HG03521 (cell line): ENCODE measurements around the gene TMEM150A.
A peak's percentile ranks its signal among the peaks of the same experiment; 100 is the strongest.
"Not testable (repeated sequence)": the region's sequence is repeated elsewhere in the genome, so short reads cannot be mapped to it uniquely, and the experiment has no call there.

Source experiments
- ATAC-seq: cut with Tn5 transposase; IDR thresholded peaks from one replicate; pipeline ENCODE4 v1.9.1; 2021; ENCODE audit warnings: mild to moderate bottlenecking, moderate library complexity; ENCODE audit not compliant: unreplicated experiment

TMEM150A gene

DNA sequence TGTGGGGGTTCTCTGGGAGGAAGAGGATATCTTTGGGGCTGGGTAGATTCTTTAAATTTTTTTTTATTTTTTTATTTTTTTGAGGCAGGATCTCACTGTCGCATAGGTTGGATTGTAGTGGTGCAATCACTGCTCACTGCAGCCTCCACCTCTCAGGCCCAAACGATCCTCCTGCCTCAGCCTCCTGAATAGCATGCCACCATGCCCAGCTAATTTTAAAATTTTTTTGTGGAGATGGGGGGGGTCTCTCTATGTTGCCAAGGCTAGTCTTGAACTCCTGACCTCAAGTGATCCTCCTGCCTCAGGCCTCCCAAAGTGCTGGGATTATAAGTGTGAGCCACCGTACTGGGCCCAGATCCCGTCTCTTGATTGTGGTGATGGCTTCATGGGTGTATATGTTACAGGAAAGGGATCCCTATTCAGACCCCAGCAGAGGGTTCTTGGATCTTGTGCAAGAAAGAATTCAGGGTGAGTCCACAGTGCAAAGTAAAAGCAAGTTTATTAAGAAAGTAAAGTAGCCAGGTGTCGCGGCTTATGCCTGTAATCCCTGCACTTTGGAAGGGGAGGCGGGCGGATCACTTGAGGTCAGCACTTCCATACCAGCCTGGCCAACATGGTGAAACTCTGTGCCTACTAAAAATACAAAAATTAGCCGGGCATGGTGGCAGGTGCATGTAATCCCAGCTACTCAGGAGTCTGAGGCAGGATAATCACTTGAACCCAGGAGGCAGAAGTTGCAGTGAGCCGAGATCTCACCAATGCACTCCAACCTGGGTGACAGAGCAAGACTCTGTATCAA is 11.4 kb upstream of the TMEM150A start:
- ATAC-seq = no peak

DNA sequence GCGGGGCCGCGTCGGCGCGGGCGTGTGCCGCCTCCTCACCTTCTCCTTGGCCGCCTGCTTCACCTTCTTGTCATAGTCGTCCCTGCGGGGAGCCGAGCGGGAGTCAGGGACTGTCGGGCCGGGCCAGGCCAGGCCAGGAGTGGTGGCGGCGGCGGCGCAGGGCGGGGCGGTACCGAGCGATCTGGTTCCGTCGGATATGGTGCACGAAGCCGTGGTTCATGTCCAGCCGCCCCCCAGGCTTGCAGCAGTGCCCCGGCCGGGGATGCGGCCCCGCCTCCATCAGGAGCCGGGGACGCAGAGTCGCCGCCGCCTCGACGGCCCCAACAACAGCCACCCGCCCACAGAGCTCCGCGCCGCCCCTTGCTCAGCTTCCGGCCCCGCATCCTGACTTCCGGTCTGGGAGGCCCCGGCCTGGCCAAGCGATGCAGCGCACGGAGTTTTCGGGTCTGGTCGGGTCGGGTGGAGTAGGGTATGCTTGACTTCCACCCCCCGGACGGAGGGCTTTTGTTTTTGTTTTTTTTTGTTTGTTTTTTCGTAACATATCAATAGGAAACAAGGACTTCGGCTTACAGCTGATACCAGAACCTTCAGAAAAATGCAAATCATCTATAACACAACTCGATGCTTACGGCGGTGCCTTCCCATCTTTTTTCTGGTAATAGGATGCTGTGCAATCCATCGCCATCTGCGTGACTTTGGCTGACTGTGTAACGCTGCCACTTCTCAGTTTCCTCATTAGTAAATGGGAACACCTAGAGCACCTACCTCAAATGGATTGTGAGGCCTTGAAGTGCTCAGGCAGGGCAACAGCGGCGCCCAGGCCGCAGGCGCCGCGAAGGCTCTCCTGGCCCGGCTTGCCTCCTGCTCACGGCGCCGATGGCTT is 9.4 kb upstream of the TMEM150A start, which contains the start of gene C2orf68:
C2orf68 (minus strand) TSS at position 362 of the 883 bp plus-strand sequence; CDS start at position 280, 82 bp downstream.
- peak; percentile 62 for ATAC-seq

DNA sequence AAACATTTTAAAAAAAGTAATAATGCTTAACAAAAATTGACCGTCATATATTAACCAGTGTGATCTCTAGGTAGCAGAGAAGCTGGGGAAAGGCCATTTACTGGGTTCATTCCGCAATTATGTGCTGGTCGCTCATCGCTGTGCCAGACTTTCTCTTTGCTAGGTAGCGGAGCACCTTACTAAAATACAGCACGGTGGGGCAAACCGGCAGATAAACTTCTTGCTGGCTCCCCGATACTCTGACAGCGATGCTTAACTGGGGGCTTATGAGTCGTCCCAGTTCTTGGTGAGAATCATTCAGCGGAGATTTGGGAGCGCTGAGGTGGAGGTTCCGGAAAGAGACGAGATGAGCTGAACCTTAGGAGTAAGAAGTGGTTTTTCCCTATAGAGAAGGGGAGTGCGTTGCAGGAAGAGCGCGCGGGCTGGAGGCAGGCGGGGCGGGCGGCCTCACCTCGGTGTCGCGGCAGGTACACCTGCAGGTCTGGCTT is 8.8 kb upstream of the TMEM150A start:
- ATAC-seq = peak; percentile 16

DNA sequence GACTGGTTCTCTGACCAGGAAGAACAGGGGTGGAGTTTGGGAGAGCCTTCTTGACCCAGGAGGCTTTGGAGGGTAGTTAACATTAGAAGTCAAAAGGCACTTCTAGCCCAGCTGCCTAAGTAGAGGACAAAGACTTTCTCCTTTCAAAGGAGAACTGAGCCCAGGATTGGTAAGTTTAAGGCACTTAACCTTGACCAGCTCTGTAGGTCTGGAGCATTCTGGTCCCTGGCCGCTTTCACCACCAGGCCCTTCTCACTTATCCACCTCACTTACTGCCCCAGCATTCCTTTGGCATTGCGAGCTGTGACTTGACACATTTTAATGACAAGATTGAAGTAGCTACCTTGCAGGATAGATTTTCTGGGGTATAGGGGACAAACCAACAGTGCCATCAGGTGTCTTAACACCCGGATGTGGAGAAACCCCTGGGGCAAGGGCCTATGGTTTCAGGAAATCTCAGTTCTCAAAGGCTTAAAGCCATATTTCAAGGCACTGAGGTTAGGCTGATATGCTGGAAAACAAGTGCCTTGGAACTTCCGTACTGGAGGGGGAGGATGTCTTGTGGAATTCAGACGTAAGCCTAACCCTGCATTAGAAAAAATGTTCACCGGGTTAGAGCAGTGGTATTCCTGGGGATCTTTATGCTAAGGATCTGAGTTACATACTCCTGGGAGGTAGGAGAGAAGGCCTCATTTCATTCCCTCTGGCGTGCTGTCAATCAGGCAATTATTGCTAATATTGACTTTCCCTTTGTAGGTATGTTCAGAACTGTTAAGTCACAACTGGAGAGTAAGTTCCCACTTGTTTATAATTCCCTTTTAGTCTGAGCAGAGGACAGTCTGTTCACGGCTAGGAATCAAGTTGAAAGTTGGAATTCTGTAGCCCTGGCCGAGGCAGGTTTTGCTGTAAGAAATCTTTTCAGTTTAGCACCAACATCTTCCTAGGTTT is 5.0 kb upstream of the TMEM150A start:
- no peak for ATAC-seq

DNA sequence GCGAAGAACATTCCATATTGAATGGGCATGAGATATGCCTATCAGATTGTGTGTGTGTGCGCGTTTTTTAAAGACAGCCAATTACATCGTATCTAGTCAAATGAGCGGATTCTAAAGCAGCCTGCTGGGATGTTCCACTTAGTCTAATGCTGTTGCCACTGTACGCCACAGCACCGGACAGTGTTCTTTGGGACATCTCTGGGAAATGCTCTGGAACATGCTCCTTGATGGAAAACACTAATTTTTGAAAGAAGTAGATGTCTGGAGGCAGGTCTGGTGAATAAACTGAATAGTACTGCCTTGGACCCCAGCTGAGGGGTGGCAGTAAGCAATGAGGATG is 3.6 kb upstream of the TMEM150A start:
- ATAC-seq = no peak

DNA sequence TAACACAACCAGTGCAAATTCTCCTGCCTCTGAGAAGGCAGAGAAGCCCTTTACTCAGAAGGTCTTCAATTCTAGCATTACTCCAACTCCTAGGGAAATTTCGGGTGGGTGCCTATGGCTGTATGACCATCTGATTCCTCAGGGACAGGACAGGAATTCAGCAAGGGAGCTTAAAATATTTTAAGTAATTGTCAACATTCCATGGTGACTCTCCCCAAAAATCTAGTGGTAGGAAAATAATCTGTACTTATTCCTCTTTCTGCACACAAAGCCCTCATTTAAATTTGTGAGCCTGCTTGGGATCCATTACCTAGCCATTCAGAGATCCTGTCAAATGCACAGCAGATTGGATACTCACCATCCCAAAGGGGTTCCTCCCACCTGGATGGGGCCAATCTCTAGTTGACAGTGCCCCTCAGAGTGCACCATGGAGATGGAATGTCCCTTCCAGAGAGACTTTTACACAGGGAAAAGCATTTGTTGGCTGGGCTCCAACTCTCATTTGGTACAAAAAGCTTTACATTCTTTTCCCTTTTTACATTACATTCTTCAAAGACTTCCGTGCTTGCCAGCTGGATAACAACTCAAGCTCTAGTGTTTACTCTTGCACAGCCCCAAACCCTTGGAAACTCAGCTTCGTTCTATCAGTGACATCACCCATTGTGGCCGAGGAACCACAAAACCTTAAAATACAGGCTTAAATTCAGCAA is 3.1 kb upstream of the TMEM150A start:
- no peak for ATAC-seq

DNA sequence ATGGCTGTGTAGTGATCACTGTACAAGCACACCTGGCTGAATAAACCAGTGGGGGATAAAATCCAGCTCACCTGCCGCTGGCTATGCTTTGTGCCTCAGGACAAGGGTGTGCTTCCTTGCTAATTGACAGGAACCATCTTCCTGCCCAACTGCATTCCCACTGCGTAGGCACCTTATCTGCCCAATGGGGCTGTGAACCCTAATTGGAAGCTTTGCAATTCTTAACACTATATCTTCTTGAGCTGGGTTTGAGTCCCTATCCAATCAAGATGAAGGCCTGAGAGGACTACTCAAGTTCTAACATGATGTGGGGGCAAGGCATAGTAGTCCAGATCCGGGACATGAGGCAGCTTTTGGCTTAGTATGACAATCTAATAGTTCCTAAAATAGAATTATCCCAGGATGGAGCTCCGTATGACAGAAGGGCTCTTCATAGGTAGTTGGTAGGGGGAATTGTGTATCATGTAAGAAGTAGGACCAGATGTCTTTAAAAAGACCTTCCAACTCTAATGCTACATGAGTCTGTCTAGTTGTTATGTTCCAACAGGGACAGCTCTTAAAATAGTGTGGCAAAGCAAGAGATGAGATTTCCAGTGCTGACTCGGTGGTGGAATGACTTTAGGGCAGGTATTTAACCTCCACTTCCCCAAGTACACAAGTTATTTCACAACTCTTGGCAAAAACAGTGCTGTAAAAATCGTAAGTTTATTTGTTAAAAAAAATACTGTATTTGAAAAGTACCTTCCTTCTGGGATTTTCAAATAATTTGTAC is 2.3 kb upstream of the TMEM150A start:
- no peak for ATAC-seq

DNA sequence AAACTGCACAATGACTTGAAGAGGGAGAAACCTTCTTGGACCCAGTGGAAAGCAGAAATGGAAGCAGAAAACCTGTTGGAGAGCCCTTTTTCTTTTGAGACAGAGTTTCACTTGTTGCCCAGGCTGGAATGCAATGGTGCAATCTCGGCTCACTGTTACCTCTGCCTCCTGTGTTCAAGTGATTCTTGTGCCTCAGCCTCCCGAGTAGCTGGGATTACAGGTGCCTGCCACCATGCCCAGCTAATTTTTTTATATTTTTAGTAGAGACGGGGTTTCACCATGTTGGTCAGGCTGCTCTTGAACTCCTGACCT is 1.6 kb upstream of the TMEM150A start:
- not testable (repeated sequence) for ATAC-seq

DNA sequence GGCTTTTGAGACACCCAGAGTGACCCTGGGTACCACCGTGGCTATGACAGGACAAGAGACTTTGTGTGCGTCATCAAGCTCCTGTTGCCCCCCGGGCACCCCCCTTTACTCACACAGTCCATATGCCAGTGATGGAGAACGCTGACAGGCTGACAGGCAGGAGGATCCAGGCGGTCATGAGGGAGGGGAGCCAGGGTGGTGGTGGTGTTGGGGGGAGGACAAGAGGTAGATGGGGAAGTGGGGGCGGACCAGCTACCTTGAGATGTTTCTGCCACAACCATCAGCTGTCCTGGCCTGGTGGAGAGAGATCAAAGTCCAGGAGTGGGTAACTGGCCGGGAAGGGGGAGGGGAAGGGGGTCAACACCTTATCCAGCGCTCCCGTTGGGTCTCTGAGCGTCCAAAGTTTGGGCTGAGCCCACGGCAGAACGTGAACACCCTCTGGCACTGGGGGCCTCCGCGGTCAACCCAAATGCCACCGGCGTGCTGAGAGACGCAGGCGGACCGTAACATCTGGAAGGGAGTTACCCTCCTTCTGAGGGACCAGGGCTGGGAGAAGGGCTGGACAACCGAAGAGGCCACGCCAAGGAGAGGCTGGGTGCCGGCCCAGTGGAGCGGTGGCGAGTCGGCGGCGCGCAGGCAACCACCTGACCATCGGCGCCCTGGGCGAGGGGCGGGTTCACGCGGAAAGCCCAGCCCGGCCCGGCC is 575 bp downstream of the TMEM150A start:
- ATAC-seq = peak; percentile 25

DNA sequence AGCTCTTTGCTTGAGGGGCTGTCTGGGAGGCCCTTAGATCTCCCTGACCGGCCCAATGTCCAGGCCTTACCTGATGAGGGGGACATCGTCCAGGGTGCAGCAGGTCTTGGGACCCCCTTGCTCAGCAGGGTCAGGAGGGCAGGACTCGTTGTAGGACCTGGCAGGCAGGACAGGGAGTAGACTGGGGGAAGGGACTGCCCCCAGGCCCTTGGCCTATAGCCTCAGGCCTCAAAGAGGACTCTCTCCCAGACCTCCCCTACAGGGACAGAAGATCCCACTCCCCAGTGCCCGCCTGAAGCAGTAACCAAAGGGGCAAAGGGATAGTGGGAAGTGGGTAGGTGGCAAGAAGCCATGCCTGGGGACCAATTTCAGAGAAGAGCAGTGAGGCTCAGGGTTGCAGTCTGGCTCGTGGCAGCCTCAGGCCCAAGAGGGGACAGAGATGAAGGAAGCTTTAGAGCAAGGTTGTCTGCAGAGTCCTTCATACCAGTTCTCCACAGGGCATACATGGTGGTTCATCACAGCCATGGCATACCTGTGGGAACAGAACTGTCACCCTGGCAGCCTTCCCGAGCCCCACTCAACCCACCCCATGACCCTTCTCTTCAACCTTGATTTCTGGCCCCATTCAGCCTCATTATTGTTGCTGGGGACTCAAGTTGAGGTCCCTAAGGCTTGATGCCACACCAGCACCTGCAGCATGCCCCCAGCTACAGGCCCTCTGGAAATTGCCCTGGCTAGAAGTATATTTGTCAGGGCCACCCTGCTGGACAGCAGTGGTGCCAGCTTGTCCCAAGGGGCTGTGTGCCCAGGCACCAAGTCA is 1.3 kb downstream of the TMEM150A start:
- ATAC-seq = no peak

DNA sequence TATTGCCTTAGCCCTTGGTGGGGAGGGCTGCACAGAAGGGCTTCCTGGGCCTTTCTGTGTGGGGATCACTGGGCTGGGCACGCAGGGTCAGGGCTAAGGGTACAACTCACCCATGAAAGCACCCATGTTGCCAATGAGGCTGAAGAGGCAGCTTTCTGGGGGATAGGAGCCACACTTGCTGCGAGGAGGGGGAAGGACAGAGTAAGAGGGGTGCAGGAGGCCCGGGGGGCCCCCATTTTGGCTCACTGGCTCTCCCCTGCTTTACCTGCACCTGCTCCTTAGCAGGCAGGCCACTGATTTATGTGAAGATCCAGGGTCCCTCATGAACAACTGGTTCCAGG is 2.3 kb downstream of the TMEM150A start:
- ATAC-seq = no peak

DNA sequence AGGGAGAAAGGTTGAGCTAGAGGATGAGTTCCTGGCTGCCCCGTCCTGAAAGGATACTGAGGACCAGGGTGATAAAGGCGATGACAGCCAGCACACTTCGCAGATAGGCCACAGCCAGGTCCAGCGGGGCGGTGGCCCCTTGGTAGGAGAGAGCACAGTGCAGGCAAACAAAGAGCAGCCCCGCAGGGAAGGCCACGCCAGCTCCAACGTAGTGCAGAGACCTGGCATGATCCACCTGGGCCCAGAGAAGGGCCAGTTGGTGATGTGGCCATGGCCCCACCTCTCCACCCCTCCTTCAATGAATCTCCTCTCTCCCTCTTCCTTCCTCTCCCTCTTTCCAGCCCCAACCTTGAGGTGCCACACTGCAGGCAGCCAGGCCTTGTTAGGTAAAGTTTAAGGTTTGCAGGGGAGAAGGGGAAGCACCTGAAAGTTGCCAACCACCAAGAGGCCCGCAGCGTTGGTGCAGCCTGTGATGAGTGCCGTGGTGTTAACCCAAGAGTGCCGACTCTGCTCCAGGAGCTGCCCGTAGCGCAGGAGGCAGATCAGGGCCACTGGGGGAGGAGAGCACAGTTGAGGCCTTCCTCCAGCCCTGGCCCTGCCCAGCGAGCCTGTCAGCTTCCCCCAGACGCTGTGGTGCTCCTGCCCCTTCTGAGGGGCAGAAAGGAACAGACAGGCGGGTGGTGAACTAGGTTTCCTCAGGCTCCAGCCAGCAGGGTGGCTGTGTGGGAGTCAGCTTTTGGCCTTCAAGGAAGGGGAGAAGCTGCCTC is 2.8 kb downstream of the TMEM150A start:
- ATAC-seq = no peak

DNA sequence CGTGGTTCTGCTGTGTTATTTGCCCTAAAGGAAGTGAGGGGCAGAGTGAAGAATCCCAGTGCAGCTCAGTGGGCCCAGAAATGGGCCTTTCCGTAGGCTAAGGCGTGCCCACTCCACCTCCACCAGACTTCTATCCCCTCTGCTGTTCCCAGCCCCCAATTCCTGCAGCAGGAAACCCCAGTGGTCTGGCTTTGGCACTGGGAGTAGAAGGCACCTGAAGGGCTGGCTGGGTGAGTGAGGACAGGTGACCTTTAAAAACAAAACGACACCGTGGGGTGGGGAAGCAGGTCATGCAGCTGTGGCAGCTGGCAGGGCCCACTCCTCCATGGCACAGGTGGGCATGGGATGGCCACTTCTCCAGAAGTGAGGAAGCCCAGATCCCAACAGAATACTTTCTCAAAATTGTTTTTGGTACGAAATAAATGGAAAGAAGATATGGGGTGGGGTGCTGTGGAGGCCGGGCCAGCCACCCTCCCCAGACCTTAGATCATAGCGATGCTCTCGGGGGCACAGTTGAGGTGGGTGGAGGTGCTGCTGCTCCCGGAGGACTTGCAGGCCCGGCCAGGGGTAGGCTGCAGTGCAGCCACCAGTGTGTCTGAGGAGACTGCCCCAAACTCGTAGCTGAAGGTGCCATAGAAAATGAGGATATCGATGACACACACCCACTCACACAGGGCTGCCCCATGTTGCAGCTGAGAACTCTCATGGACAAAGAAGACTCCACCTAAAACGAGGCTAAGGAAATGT is 3.7 kb downstream of the TMEM150A start:
- no peak for ATAC-seq

DNA sequence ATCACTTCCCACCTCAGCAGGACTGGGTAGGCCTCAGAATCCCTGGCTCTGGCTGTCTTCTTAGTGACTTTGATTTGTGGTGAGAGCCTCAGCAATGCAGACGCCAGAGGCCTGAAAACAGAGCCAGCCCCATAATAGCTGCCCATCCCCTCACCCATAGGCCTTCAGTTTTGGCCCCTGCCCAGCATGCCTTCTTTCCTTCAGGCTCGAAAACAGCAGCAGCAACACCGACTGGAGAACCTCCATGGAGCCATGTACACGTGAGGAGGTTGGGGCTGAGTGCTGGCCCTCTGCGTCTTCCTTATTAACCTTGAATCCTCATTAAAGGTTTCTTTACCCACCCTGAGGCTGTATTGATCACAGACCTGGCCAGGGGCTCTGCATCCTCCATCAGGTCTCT is 5.3 kb downstream of the TMEM150A start:
- ATAC-seq = no peak

DNA sequence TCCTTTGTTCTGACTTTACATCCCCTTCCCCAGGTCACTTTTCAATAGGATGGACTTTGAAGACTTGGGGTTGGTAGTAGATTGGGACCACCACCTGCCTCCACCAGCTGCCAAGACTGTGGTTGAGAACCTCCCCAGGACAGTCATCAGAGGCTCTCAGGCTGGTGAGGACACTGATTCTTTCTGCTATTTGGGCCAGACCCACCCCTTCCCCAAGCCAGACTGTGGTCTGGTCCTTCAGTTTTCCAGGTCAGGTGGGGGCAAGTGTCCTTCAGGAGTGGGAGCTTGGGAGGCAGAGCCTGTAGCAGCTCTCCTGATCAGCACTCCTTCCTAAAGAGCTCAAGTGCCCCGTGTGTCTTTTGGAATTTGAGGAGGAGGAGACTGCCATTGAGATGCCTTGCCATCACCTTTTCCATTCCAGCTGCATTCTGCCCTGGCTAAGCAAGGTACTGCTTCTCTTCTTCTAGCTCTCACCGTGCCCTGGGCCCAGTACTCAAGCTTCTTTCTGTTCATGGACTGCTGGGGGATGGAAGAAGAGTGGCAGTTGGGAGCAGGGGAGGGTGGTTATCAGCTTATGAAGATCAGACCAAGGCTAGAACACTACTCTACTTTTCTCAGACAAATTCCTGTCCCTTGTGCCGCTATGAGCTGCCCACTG is 5.9 kb downstream of the TMEM150A start:
- ATAC-seq = no peak

DNA sequence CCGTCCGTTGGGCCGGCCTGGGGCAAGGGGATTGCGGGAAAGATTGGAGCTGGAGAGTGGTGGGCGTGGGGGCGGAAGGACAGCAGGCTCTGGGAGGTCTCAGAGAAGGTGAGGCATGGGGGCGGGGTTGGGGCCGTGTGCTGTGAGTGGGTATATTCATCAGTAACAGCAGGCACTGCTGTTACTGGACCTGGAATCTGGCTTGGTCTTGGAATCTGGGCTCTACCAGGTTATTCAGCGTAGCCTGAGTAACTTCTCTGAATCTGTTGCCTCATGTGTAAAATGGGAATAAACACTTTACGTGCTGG is 6.5 kb downstream of the TMEM150A start:
- ATAC-seq = peak; percentile 11
